ENCODE measurements around the gene HRAS.

The HRAS gene

GRCh38 chr11:528815-529727 is 6.3 kb downstream of the HRAS start:
- Histone ChIP-seq H3K9me3 (ENCODE audit: control insufficient read depth, insufficient read depth, low read length) (no peaks in the 10 kb centered on the region), H3K27ac (ENCODE audit: low read depth, low read length) (no peak overlapping the region), H3K36me3 (ENCODE audit: control insufficient read depth, low read length) (peaks cover 27% of the 10 kb centered on the region), H3K79me2 (ENCODE audit: control insufficient read depth, low read length) (peaks cover 8% of the 10 kb centered on the region), H3K4me3 (ENCODE audit: low read length) (no peak overlapping the region), H4K20me1 (ENCODE audit: control insufficient read depth, insufficient read depth, low read depth, low read length) (no peaks in the 10 kb centered on the region), H3K27me3 (ENCODE audit: control insufficient read depth, low read length) (no peaks in the 10 kb centered on the region), H3K4me2 (ENCODE audit: low read length) (no peak overlapping the region), H3K9me2 (replicated peaks; ENCODE audit: control insufficient read depth, low read length) (no peaks in the 10 kb centered on the region), H3K4me1 (ENCODE audit: control insufficient read depth, low read length) (peaks cover 3% of the 10 kb centered on the region), H3F3A (ENCODE audit: control insufficient read depth, insufficient read depth) (no peaks in the 10 kb centered on the region)
- TF ChIP-seq EZH2phosphoT487 (IDR thresholded peaks at IDR 0.05; ENCODE audit: borderline replicate concordance, low read length) = no peak
- TF ChIP-seq CTCF (IDR thresholded peaks at IDR 0.05; ENCODE audit: low read depth, low read length, poor library complexity, severe bottlenecking) = no peak

GRCh38 chr11:528166-528814 is 7.1 kb downstream of the HRAS start:
- Histone ChIP-seq H3K9me3 (ENCODE audit: control insufficient read depth, insufficient read depth, low read length) (no peaks in the 10 kb centered on the region), H3K4me2 (ENCODE audit: low read length) (no peak overlapping the region), H3K36me3 (ENCODE audit: control insufficient read depth, low read length) (peaks cover 19% of the 10 kb centered on the region), H3K4me3 (ENCODE audit: low read length) (no peak overlapping the region), H3K79me2 (ENCODE audit: control insufficient read depth, low read length) (no peaks in the 10 kb centered on the region), H3K27me3 (ENCODE audit: control insufficient read depth, low read length) (no peaks in the 10 kb centered on the region), H3F3A (ENCODE audit: control insufficient read depth, insufficient read depth) (no peaks in the 10 kb centered on the region; the same call in 1 of the 2 replicates), H4K20me1 (ENCODE audit: control insufficient read depth, insufficient read depth, low read depth, low read length) (no peaks in the 10 kb centered on the region), H3K27ac (ENCODE audit: low read depth, low read length) (no peak overlapping the region), H3K4me1 (ENCODE audit: control insufficient read depth, low read length) (no peaks in the 10 kb centered on the region), H3K9me2 (replicated peaks; ENCODE audit: control insufficient read depth, low read length) (no peaks in the 10 kb centered on the region)
- TF ChIP-seq CTCF (IDR thresholded peaks at IDR 0.05; ENCODE audit: low read depth, low read length, poor library complexity, severe bottlenecking) (no peak), EZH2phosphoT487 (IDR thresholded peaks at IDR 0.05; ENCODE audit: borderline replicate concordance, low read length) (no peak)

- TF ChIP-seq CTCF (IDR thresholded peaks at IDR 0.05; ENCODE audit: low read depth, low read length, poor library complexity, severe bottlenecking) (no peak), EZH2phosphoT487 (IDR thresholded peaks at IDR 0.05; ENCODE audit: borderline replicate concordance, low read length) (no peak)
- no peak overlapping the region for H3K4me2 ChIP-seq (ENCODE audit: low read length)
- no peaks in the 10 kb centered on the region; the same call in 1 of the 2 replicates for H3K36me3 ChIP-seq (ENCODE audit: control insufficient read depth, low read length)
Observed at GRCh38 chr11:526192-526591, 9.2 kb downstream of the HRAS start.

More at GRCh38 chr11:526192-526591, 9.2 kb downstream of the HRAS start:
- Histone ChIP-seq H3F3A (ENCODE audit: control insufficient read depth, insufficient read depth) (no peaks in the 10 kb centered on the region; the same call in 1 of the 2 replicates), H3K27me3 (ENCODE audit: control insufficient read depth, low read length) (no peaks in the 10 kb centered on the region), H3K4me3 (ENCODE audit: low read length) (no peak overlapping the region), H3K27ac (ENCODE audit: low read depth, low read length) (no peak overlapping the region), H3K4me1 (ENCODE audit: control insufficient read depth, low read length) (no peaks in the 10 kb centered on the region), H3K79me2 (ENCODE audit: control insufficient read depth, low read length) (no peaks in the 10 kb centered on the region), H3K9me3 (ENCODE audit: control insufficient read depth, insufficient read depth, low read length) (no peaks in the 10 kb centered on the region), H3K9me2 (replicated peaks; ENCODE audit: control insufficient read depth, low read length) (no peaks in the 10 kb centered on the region), H4K20me1 (ENCODE audit: control insufficient read depth, insufficient read depth, low read depth, low read length) (no peaks in the 10 kb centered on the region)

All from DOHH2 (cell line).